Endodermal cell (in vitro differentiated cells): Measurements from ENCODE around the gene PDCD2L. TPM values are rescaled to one million over a fixed set of nuclear protein-coding genes. Genes with fewer than 3 reads are reported as not detected.

ENCODE experiments used
- DNase-seq: peaks from one replicate; pipeline ENCODE4 v3.0.0-alpha.2; 2017
- H3K27ac ChIP-seq: 2 replicates; pipeline ENCODE4 v1.5.1; 2013; ENCODE audit warnings: mild to moderate bottlenecking, low read depth, low read length, moderate library complexity
- H3K27me3 ChIP-seq: 2 replicates; pipeline ENCODE4 v1.6.1; 2013; ENCODE audit warnings: mild to moderate bottlenecking, low read length, moderate library complexity; ENCODE audit not compliant: insufficient read depth, control insufficient read depth, poor library complexity, severe bottlenecking
- H3K36me3 ChIP-seq: 2 replicates; pipeline ENCODE4 v1.7.0; 2013; ENCODE audit warnings: mild to moderate bottlenecking, low read length, moderate library complexity; ENCODE audit not compliant: control insufficient read depth, insufficient read depth
- H3K4me1 ChIP-seq: one replicate; pipeline ENCODE4 v1.7.0; 2013; ENCODE audit warnings: low read length; ENCODE audit not compliant: control insufficient read depth, insufficient read depth
- H3K4me3 ChIP-seq: 2 replicates; pipeline ENCODE4 v1.5.1; 2013; ENCODE audit warnings: mild to moderate bottlenecking, low read length, moderate library complexity
- H3K9ac ChIP-seq: 2 replicates; pipeline ENCODE4 v1.6.1; 2013; ENCODE audit warnings: mild to moderate bottlenecking, low read length, moderate library complexity; ENCODE audit not compliant: poor library complexity, severe bottlenecking; ENCODE audit errors: extremely low read depth
- H3K9me3 ChIP-seq: 2 replicates; pipeline ENCODE4 v1.6.1; 2013; ENCODE audit warnings: mild to moderate bottlenecking, low read length, moderate library complexity; ENCODE audit not compliant: control insufficient read depth
- H3K27ac Mint-ChIP-seq: 2 replicates; pipeline ENCODE4 v1.8.0; 2020; ENCODE audit warnings: mixed read lengths
- H3K27me3 Mint-ChIP-seq: 2 replicates; pipeline ENCODE4 v1.8.0; 2021; ENCODE audit warnings: mild to moderate bottlenecking, mixed read lengths; ENCODE audit not compliant: insufficient read depth
- H3K36me3 Mint-ChIP-seq: 2 replicates; pipeline ENCODE4 v1.8.0; 2020; ENCODE audit warnings: low read depth, mixed read lengths
- H3K4me1 Mint-ChIP-seq: 2 replicates; pipeline ENCODE4 v1.8.0; 2020; ENCODE audit warnings: mixed read lengths
- H3K4me3 Mint-ChIP-seq: 2 replicates; pipeline ENCODE4 v1.8.0; 2020; ENCODE audit warnings: mild to moderate bottlenecking, moderate library complexity, mixed read lengths
- H3K9me3 Mint-ChIP-seq: 2 replicates; pipeline ENCODE4 v1.8.0; 2020; ENCODE audit warnings: mild to moderate bottlenecking, mixed read lengths
- CTCF ChIP-seq: fragments of 200-600 bp; sonication (generic); conservative IDR thresholded peaks from 2 replicates; pipeline ENCODE4 v1.5.0; 2021; ENCODE audit warnings: antibody characterized with exemption, mild to moderate bottlenecking
- WGBS, 2 experiments: methylation state at CpG; one replicate each; pipeline versions ENCODE4 v1.1.5 to v1.1.7; 2013; ENCODE audit warnings: missing lambda C conversion rate in 2 of 2, mixed read lengths in 1 of 2; ENCODE audit not compliant: insufficient coverage in 1 of 2, insufficient read length in 1 of 2; 5-methylcytosine and 5-hydroxymethylcytosine counted together
- total RNA-seq, 2 donors: library from RNA; stranded (reverse); fragmentation: NEBNext Ultra II Directional in 1 of 2; extraction: Animal tissue kit (Norgen Biotek cat#: 25700) in 1 of 2; gene quantifications; 2 replicates in 1 of 2; 3 replicates in 1 of 2; pipeline ENCODE4 v1.2.1, GENCODE V29; 2021

The PDCD2L gene
- total RNA-seq, 2 donors from 2014 or later = 25.0 to 25.1 TPM

- Mint-ChIP-seq H3K27ac (no peak overlapping the region), H3K4me1 (peaks cover 24% of the 10 kb centered on the region), H3K9me3 (no peaks in the 10 kb centered on the region), H3K27me3 (peaks cover 5% of the 10 kb centered on the region), H3K4me3 (peak overlapping the region; percentile 85), H3K36me3 (peaks cover 12% of the 10 kb centered on the region)
- Histone ChIP-seq H3K9ac (no peak overlapping the region), H3K9me3 (no peaks in the 10 kb centered on the region), H3K27me3 (no peaks in the 10 kb centered on the region), H3K27ac (no peak overlapping the region), H3K4me3 (no peak overlapping the region), H3K4me1 (no peaks in the 10 kb centered on the region), H3K36me3 (peaks cover 19% of the 10 kb centered on the region)
- no peak for DNase-seq
- no peak for TF ChIP-seq CTCF
- WGBS, 2 experiments = 92 to 98% methylated on average over 3 to 5 of the region's 5 CpGs
Measured at GRCh38 chr19:34363930-34364329, 40.3 kb upstream of the PDCD2L start.

- TF ChIP-seq CTCF = no peak
- 85 to 90% methylated on average over 10 to 11 of the region's 11 CpGs for WGBS, 2 experiments
- H3K4me3 Mint-ChIP-seq = peak overlapping the region; percentile 85
- H3K9ac ChIP-seq = peak overlapping the region; percentile 20
- peak overlapping the region; percentile 91 for H3K4me3 ChIP-seq
- H3K4me1 ChIP-seq = no peaks in the 10 kb centered on the region
- H3K9me3 ChIP-seq = no peaks in the 10 kb centered on the region
- no peaks in the 10 kb centered on the region for H3K9me3 Mint-ChIP-seq
- peaks cover 4% of the 10 kb centered on the region for H3K27me3 Mint-ChIP-seq
- peaks cover 23% of the 10 kb centered on the region for H3K4me1 Mint-ChIP-seq
- H3K36me3 Mint-ChIP-seq = peaks cover 14% of the 10 kb centered on the region
- no peak overlapping the region for H3K27ac ChIP-seq
- peaks cover 20% of the 10 kb centered on the region for H3K36me3 ChIP-seq
- H3K27ac Mint-ChIP-seq = peak overlapping the region; percentile 66
- peak; percentile 53 for DNase-seq
- no peaks in the 10 kb centered on the region for H3K27me3 ChIP-seq
Measured at GRCh38 chr19:34364462-34364829, 39.8 kb upstream of the PDCD2L start.

DNA sequence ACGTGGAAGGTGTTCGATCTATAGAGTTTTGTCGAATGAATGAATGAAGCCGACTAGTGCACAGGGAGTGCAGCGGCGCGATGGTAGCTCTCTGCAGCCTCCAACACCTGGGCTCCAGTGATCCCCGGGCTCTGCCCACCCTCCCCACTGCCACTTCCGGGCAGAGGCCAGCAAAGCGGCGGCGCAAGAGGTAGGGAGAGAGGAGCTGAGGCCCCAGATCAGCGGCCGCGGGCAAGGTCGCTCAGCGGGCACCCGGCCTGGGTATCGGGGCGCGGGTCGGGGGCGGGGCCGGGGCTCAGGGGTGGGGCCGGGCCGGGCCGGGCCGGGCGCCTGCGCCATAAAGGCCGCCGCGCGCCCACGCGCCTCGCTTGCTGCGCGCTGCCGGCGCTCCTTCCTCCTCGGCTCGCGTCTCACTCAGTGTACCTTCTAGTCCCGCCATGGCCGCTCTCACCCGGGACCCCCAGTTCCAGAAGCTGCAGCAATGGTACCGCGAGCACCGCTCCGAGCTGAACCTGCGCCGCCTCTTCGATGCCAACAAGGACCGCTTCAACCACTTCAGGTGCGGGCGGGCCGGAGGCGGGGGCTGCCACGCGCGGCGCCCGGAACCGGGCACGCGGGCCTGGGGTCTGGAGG, 39.3 kb upstream of the PDCD2L start, which contains the start of gene GPI:
GPI (plus strand) TSS at position 367 of the 633 bp plus-strand sequence; CDS start at position 438, 71 bp downstream.
- Histone ChIP-seq H3K9me3 (no peaks in the 10 kb centered on the region), H3K36me3 (peaks cover 25% of the 10 kb centered on the region), H3K9ac (peak within 1 kb of the TSS; percentile 47), H3K4me1 (no peaks in the 10 kb centered on the region), H3K4me3 (peak within 1 kb of the TSS; percentile 91), H3K27me3 (no peaks in the 10 kb centered on the region), H3K27ac (no peak within 1 kb of the TSS)
- peaks cover 18% of the 10 kb centered on the region for H3K4me1 Mint-ChIP-seq
- H3K36me3 Mint-ChIP-seq = peaks cover 19% of the 10 kb centered on the region
- peaks cover 3% of the 10 kb centered on the region for H3K27me3 Mint-ChIP-seq
- WGBS, 2 experiments = 2 to 12% methylated on average over 14 to 65 of the region's 67 CpGs
- H3K4me3 Mint-ChIP-seq = peak within 1 kb of the TSS; percentile 85
- no peak for TF ChIP-seq CTCF
- H3K27ac Mint-ChIP-seq = peak within 1 kb of the TSS; percentile 66
- peak; percentile 85 for DNase-seq
- no peaks in the 10 kb centered on the region for H3K9me3 Mint-ChIP-seq
